BE2C (cell line): Measurements from ENCODE around the gene ZNF385B.

ENCODE experiments used
- DNase-seq: peaks from one replicate; pipeline ENCODE4 v3.0.0-alpha.2; 2020
- H3K27me3 ChIP-seq: fragments of 250-450 bp; sonication (Bioruptor Pico); 2 replicates; pipeline ENCODE4 v1.5.1; 2020; ENCODE audit warnings: mild to moderate bottlenecking
- H3K36me3 ChIP-seq: fragments of 250-450 bp; sonication (Bioruptor Pico); 2 replicates; pipeline ENCODE4 v1.5.1; 2020; ENCODE audit warnings: mild to moderate bottlenecking
- H3K4me1 ChIP-seq: fragments of 250-450 bp; sonication (Bioruptor Pico); 2 replicates; pipeline ENCODE4 v1.5.1; 2020
- H3K4me3 ChIP-seq: 2 replicates; pipeline ENCODE4 v1.5.1; 2011; ENCODE audit warnings: low read depth, low read length
- H3K9me3 ChIP-seq: fragments of 250-450 bp; sonication (Bioruptor Pico); 2 replicates; pipeline ENCODE4 v1.5.1; 2020
- CTCF ChIP-seq: IDR thresholded peaks from 2 replicates; pipeline ENCODE4 v1.5.1; 2012; ENCODE audit warnings: mild to moderate bottlenecking, low read depth, low read length

The ZNF385B gene

GRCh38 chr2:179551539-179552045 lies 309.8 kb downstream of the ZNF385B start:
- TF ChIP-seq CTCF = no peak
- no peak for DNase-seq
- Histone ChIP-seq H3K27me3 (no peaks in the 10 kb centered on the region), H3K4me1 (no peaks in the 10 kb centered on the region), H3K9me3 (no peaks in the 10 kb centered on the region), H3K36me3 (no peaks in the 10 kb centered on the region), H3K4me3 (no peak overlapping the region)

GRCh38 chr2:179550849-179551248 lies 310.6 kb downstream of the ZNF385B start:
- H3K4me3 ChIP-seq = no peak overlapping the region
- no peak for TF ChIP-seq CTCF
- no peaks in the 10 kb centered on the region for H3K4me1 ChIP-seq
- no peaks in the 10 kb centered on the region for H3K36me3 ChIP-seq
- no peak for DNase-seq
- no peaks in the 10 kb centered on the region for H3K27me3 ChIP-seq
- H3K9me3 ChIP-seq = no peaks in the 10 kb centered on the region

- Histone ChIP-seq H3K4me3 (no peak overlapping the region), H3K27me3 (no peaks in the 10 kb centered on the region), H3K9me3 (no peaks in the 10 kb centered on the region), H3K4me1 (no peaks in the 10 kb centered on the region), H3K36me3 (no peaks in the 10 kb centered on the region)
- TF ChIP-seq CTCF = no peak
- no peak for DNase-seq
Observed at GRCh38 chr2:179550214-179550613, 311.2 kb downstream of the ZNF385B start.

GRCh38 chr2:179546656-179547055 lies 314.8 kb downstream of the ZNF385B start:
- no peaks in the 10 kb centered on the region for H3K9me3 ChIP-seq
- H3K4me3 ChIP-seq = no peak overlapping the region
- H3K27me3 ChIP-seq = no peaks in the 10 kb centered on the region
- H3K36me3 ChIP-seq = no peaks in the 10 kb centered on the region
- TF ChIP-seq CTCF = no peak
- no peaks in the 10 kb centered on the region for H3K4me1 ChIP-seq
- no peak for DNase-seq

GRCh38 chr2:179545024-179545423 lies 316.4 kb downstream of the ZNF385B start:
- no peaks in the 10 kb centered on the region for H3K9me3 ChIP-seq
- H3K27me3 ChIP-seq = no peaks in the 10 kb centered on the region
- H3K36me3 ChIP-seq = no peaks in the 10 kb centered on the region
- H3K4me1 ChIP-seq = no peaks in the 10 kb centered on the region
- no peak for TF ChIP-seq CTCF
- no peak overlapping the region for H3K4me3 ChIP-seq
- DNase-seq = no peak

GRCh38 chr2:179543361-179543901 lies 318.0 kb downstream of the ZNF385B start:
- no peaks in the 10 kb centered on the region for H3K4me1 ChIP-seq
- H3K27me3 ChIP-seq = no peaks in the 10 kb centered on the region
- no peak overlapping the region for H3K4me3 ChIP-seq
- no peak for DNase-seq
- H3K36me3 ChIP-seq = no peaks in the 10 kb centered on the region
- TF ChIP-seq CTCF = no peak
- no peaks in the 10 kb centered on the region for H3K9me3 ChIP-seq
